ENCODE results near the gene NLRC5.

DNA sequence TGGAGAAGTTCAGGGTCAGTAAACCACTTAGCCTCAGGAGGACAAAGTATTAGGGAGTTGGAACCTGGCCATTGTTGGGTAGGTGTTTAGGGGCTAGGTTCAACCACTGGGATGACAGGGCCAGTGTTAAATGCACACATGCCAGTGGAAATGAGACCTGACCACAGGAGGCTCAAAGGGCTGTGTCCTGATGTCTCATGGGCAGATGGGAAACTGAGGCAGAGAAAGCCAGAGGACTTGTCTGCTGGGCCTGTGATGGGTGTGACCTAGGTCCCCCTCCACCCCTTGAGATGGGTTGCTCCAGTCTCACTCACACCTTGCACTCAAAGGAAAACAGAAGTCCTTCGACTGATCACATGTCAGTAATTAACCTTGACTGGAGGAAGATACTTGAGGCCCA, 119.1 kb downstream of the NLRC5 start:
- TF ChIP-seq, protein P1, sequence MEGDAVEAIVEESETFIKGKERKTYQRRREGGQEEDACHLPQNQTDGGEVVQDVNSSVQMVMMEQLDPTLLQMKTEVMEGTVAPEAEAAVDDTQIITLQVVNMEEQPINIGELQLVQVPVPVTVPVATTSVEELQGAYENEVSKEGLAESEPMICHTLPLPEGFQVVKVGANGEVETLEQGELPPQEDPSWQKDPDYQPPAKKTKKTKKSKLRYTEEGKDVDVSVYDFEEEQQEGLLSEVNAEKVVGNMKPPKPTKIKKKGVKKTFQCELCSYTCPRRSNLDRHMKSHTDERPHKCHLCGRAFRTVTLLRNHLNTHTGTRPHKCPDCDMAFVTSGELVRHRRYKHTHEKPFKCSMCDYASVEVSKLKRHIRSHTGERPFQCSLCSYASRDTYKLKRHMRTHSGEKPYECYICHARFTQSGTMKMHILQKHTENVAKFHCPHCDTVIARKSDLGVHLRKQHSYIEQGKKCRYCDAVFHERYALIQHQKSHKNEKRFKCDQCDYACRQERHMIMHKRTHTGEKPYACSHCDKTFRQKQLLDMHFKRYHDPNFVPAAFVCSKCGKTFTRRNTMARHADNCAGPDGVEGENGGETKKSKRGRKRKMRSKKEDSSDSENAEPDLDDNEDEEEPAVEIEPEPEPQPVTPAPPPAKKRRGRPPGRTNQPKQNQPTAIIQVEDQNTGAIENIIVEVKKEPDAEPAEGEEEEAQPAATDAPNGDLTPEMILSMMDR (conservative IDR thresholded peaks at IDR 0.05), result no peak
- no peak for TF ChIP-seq EZH2 (IDR thresholded peaks at IDR 0.05; ENCODE audit: low read depth)

All from PC-9 (cell line).